K562 (cell line): ENCODE data around the gene PYY.
"Not testable (repeated sequence)": the region's sequence is repeated elsewhere in the genome, so short reads cannot be mapped to it uniquely, and the experiment has no call there.

Experiments
- CHD7 ChIP-seq: fragments of 200-600 bp; sonication (generic); IDR thresholded peaks from one replicate; pipeline ENCODE4 v1.6.1; 2012; ENCODE audit warnings: mild to moderate bottlenecking, low read depth, low read length, inconsistent platforms
- E2F6 ChIP-seq, 2 experiments: IDR thresholded peaks; 2 replicates each; pipeline ENCODE4 v1.6.1; 2011; ENCODE audit warnings: borderline replicate concordance in 1 of 2, control low read depth in 1 of 2, low read depth in 1 of 2, low read length in 1 of 2, mild to moderate bottlenecking in 1 of 2, mixed read lengths in 1 of 2, moderate library complexity in 1 of 2; ENCODE audit not compliant: insufficient read depth in 1 of 2, insufficient read length in 1 of 2, poor library complexity in 1 of 2, severe bottlenecking in 1 of 2; ENCODE audit errors: extremely low read depth in 1 of 2
- ESRRA ChIP-seq: fragments of 450-650 bp; IDR thresholded peaks from 2 replicates; pipeline ENCODE4 v1.6.1; 2014; ENCODE audit warnings: low read depth, mild to moderate bottlenecking, moderate library complexity, borderline replicate concordance
- ETS1 ChIP-seq: conservative IDR thresholded peaks from 2 replicates; pipeline ENCODE4 v1.6.1; 2011; ENCODE audit warnings: low read depth, mild to moderate bottlenecking, low read length; ENCODE audit not compliant: control insufficient read depth
- MCM2 ChIP-seq: fragments of 450-650 bp; IDR thresholded peaks from 2 replicates; pipeline ENCODE4 v1.6.1; 2017; ENCODE audit warnings: low read depth, mild to moderate bottlenecking
- NCOA6 ChIP-seq: fragments of 450-650 bp; IDR thresholded peaks from 2 replicates; pipeline ENCODE4 v1.6.1; 2017; ENCODE audit warnings: mild to moderate bottlenecking
- RHOXF2B ChIP-seq: fragments of 250-450 bp; sonication (Bioruptor Pico); conservative IDR thresholded peaks from 2 replicates; pipeline ENCODE4 v1.5.1; 2021
- TCF7L2 ChIP-seq: fragments of 150-350 bp; IDR thresholded peaks from 2 replicates; pipeline ENCODE4 v1.6.1; 2016; ENCODE audit warnings: low read depth, mild to moderate bottlenecking, low read length, moderate library complexity
- ZC3H11A ChIP-seq: IDR thresholded peaks from 2 replicates; pipeline ENCODE4 v1.6.1; 2012; ENCODE audit warnings: low read depth, low read length, improper control_type of control experiment
- ZNF77 ChIP-seq: fragments of 250-450 bp; sonication (Bioruptor Pico); IDR thresholded peaks from 2 replicates; pipeline ENCODE4 v1.5.0; 2020

GRCh38 chr17:43927929-43928328 is 25.8 kb downstream of the PYY start:
- not testable (repeated sequence) for TF ChIP-seq ETS1; E2F6 (IDR thresholded peaks at IDR 0.05; ENCODE audit: borderline replicate concordance in 1 of 2, extremely low read depth in 1 of 2, insufficient read depth in 1 of 2, insufficient read length in 1 of 2, low read depth in 1 of 2, low read length in 1 of 2, poor library complexity in 1 of 2, severe bottlenecking in 1 of 2); NCOA6; ZC3H11A; ZNF77 (CRISPR knock-in tag); TCF7L2; MCM2; ESRRA; RHOXF2B (CRISPR knock-in tag); CHD7
